BLaER1 treated with 17β-estradiol and CSF1 and Interleukin-3, amounts not matched to agents 10 nM and 100 nM (cell line): ENCODE results near the gene SYTL2.

Source experiments
- H3K27ac ChIP-seq, 11 experiments: shearing (Covaris generic); formaldehyde crosslinking; 2 replicates each; pipeline ENCODE4 v1.8.1; 2022
- H3K27me3 ChIP-seq, 11 experiments: shearing (Covaris generic); formaldehyde crosslinking; 2 replicates each; pipeline ENCODE4 v1.8.1; 2022
- H3K36me3 ChIP-seq, 11 experiments: shearing (Covaris generic); formaldehyde crosslinking; 2 replicates each; pipeline ENCODE4 v1.8.1; 2022
- H3K4me1 ChIP-seq, 10 experiments: shearing (Covaris generic); formaldehyde crosslinking; 2 replicates each; pipeline ENCODE4 v1.8.1; 2022
- H3K4me2 ChIP-seq, 11 experiments: shearing (Covaris generic); formaldehyde crosslinking; 2 replicates each; pipeline ENCODE4 v1.8.1; 2022
- H3K4me3 ChIP-seq, 10 experiments: shearing (Covaris generic); formaldehyde crosslinking; 2 replicates each; pipeline ENCODE4 v1.8.1; 2022
- H3K9ac ChIP-seq, 11 experiments: shearing (Covaris generic); formaldehyde crosslinking; 2 replicates each; pipeline ENCODE4 v1.8.1; 2022
- H3K9me3 ChIP-seq, 11 experiments: shearing (Covaris generic); formaldehyde crosslinking; replicated peaks in 1 of 11; 2 replicates each; pipeline ENCODE4 v1.8.1; 2022
- H4K20me1 ChIP-seq, 11 experiments: shearing (Covaris generic); formaldehyde crosslinking; 2 replicates each; pipeline ENCODE4 v1.8.1; 2022
- Cebpa-rat ChIP-seq, 11 experiments: shearing (Covaris generic); IDR thresholded peaks; 2 replicates each; pipeline ENCODE4 v1.8.1; 2022

SYTL2 gene

GRCh38 chr11:85829172-85829571 lies 18.2 kb upstream of the SYTL2 start:
- Histone ChIP-seq H3K27ac (no peak overlapping the region), H3K9ac (no peak overlapping the region), H3K9me3 (no peaks in the 10 kb centered on the region), H3K27me3 (no peaks in the 10 kb centered on the region), H3K36me3 (no peaks in the 10 kb centered on the region), H3K4me2 (no peak overlapping the region), H3K4me1 (peaks cover under 1 to 8% (median 5%) of the 10 kb centered on the region in 10 experiments; a peak in 14 of 20 replicates), H3K4me3 (no peak overlapping the region), H4K20me1 (no peaks in the 10 kb centered on the region)
- TF ChIP-seq Cebpa-rat (IDR thresholded peaks at IDR 0.05), result no peak

GRCh38 chr11:85828640-85828978 lies 17.7 kb upstream of the SYTL2 start:
- H3K4me3 ChIP-seq, result no peak overlapping the region
- no peaks in the 10 kb centered on the region for H3K9me3 ChIP-seq
- H4K20me1 ChIP-seq, result no peaks in the 10 kb centered on the region
- H3K36me3 ChIP-seq, result no peaks in the 10 kb centered on the region
- no peak overlapping the region for H3K27ac ChIP-seq
- no peak overlapping the region for H3K9ac ChIP-seq
- H3K4me1 ChIP-seq, result peaks cover 5 to 11% (median 8%) of the 10 kb centered on the region in 10 experiments; a peak in 16 of 20 replicates
- no peaks in the 10 kb centered on the region for H3K27me3 ChIP-seq
- no peak overlapping the region for H3K4me2 ChIP-seq
- TF ChIP-seq Cebpa-rat (IDR thresholded peaks at IDR 0.05), result no peak

GRCh38 chr11:85827748-85828639 lies 17.1 kb upstream of the SYTL2 start:
- H3K4me3 ChIP-seq, result no peak overlapping the region
- H3K27me3 ChIP-seq, result no peaks in the 10 kb centered on the region
- no peaks in the 10 kb centered on the region for H4K20me1 ChIP-seq
- peaks cover 5 to 14% (median 10%) of the 10 kb centered on the region in 10 experiments; a peak in 16 of 20 replicates for H3K4me1 ChIP-seq
- no peaks in the 10 kb centered on the region for H3K36me3 ChIP-seq
- no peak overlapping the region for H3K4me2 ChIP-seq
- H3K9ac ChIP-seq, result no peak overlapping the region
- TF ChIP-seq Cebpa-rat (IDR thresholded peaks at IDR 0.05), result no peak
- H3K27ac ChIP-seq, result no peak overlapping the region
- no peaks in the 10 kb centered on the region for H3K9me3 ChIP-seq

- TF ChIP-seq Cebpa-rat (IDR thresholded peaks at IDR 0.05), result no peak
- H3K27ac ChIP-seq, result no peak overlapping the region
- H3K36me3 ChIP-seq, result no peaks in the 10 kb centered on the region
- no peak overlapping the region for H3K4me2 ChIP-seq
- H4K20me1 ChIP-seq, result no peaks in the 10 kb centered on the region
- no peak overlapping the region for H3K4me3 ChIP-seq
- peaks cover 5 to 14% (median 10%) of the 10 kb centered on the region in 10 experiments; a peak in 16 of 20 replicates for H3K4me1 ChIP-seq
- no peaks in the 10 kb centered on the region for H3K27me3 ChIP-seq
- no peak overlapping the region for H3K9ac ChIP-seq
- no peaks in the 10 kb centered on the region for H3K9me3 ChIP-seq
Measured at GRCh38 chr11:85826116-85826855, 15.3 kb upstream of the SYTL2 start.

- no peak for TF ChIP-seq Cebpa-rat (IDR thresholded peaks at IDR 0.05)
- no peak overlapping the region for H3K4me3 ChIP-seq
- H3K36me3 ChIP-seq, result no peaks in the 10 kb centered on the region
- H3K27me3 ChIP-seq, result no peaks in the 10 kb centered on the region
- no peaks in the 10 kb centered on the region for H3K9me3 ChIP-seq
- H3K4me1 ChIP-seq, result peaks cover 3 to 14% (median 10%) of the 10 kb centered on the region in 10 experiments; a peak in 16 of 20 replicates
- no peak overlapping the region for H3K27ac ChIP-seq
- no peaks in the 10 kb centered on the region for H4K20me1 ChIP-seq
- no peak overlapping the region for H3K9ac ChIP-seq
- no peak overlapping the region for H3K4me2 ChIP-seq
Measured at GRCh38 chr11:85825616-85826015, 14.7 kb upstream of the SYTL2 start.

GRCh38 chr11:85823816-85824215 lies 12.9 kb upstream of the SYTL2 start:
- Histone ChIP-seq H3K9ac (no peak overlapping the region), H3K4me2 (peak overlapping the region in 9 of 11 experiments; percentile 1 to 60 (median 34); a peak in 13 of 22 replicates), H3K9me3 (no peaks in the 10 kb centered on the region), H3K4me3 (no peak overlapping the region), H3K27ac (no peak overlapping the region), H3K4me1 (peaks cover 0 to 14% (median 10%) of the 10 kb centered on the region in 10 experiments; a peak in 11 of 20 replicates), H4K20me1 (no peaks in the 10 kb centered on the region), H3K27me3 (no peaks in the 10 kb centered on the region), H3K36me3 (no peaks in the 10 kb centered on the region)
- TF ChIP-seq Cebpa-rat (IDR thresholded peaks at IDR 0.05), result no peak

GRCh38 chr11:85822814-85823213 lies 11.9 kb upstream of the SYTL2 start:
- Histone ChIP-seq H3K4me1 (peaks cover 0 to 14% (median 10%) of the 10 kb centered on the region in 10 experiments; a peak in 11 of 20 replicates), H3K27me3 (no peaks in the 10 kb centered on the region), H3K9ac (no peak overlapping the region), H4K20me1 (no peaks in the 10 kb centered on the region), H3K36me3 (no peaks in the 10 kb centered on the region), H3K27ac (no peak overlapping the region), H3K4me3 (no peak overlapping the region), H3K9me3 (no peaks in the 10 kb centered on the region), H3K4me2 (no peak overlapping the region)
- TF ChIP-seq Cebpa-rat (IDR thresholded peaks at IDR 0.05), result no peak

GRCh38 chr11:85821636-85822035 lies 10.7 kb upstream of the SYTL2 start:
- Histone ChIP-seq H3K4me1 (peaks cover 0 to 14% (median 10%) of the 10 kb centered on the region in 10 experiments; a peak in 11 of 20 replicates), H3K4me2 (no peak overlapping the region), H3K9me3 (no peaks in the 10 kb centered on the region), H3K36me3 (no peaks in the 10 kb centered on the region), H4K20me1 (no peaks in the 10 kb centered on the region), H3K9ac (no peak overlapping the region), H3K27ac (no peak overlapping the region), H3K27me3 (no peaks in the 10 kb centered on the region), H3K4me3 (no peak overlapping the region)
- no peak for TF ChIP-seq Cebpa-rat (IDR thresholded peaks at IDR 0.05)

GRCh38 chr11:85819441-85819840 lies 8.5 kb upstream of the SYTL2 start:
- no peak overlapping the region for H3K4me3 ChIP-seq
- H3K9ac ChIP-seq, result no peak overlapping the region
- H4K20me1 ChIP-seq, result no peaks in the 10 kb centered on the region
- peaks cover 0 to 12% (median 9%) of the 10 kb centered on the region in 10 experiments; a peak in 11 of 20 replicates for H3K4me1 ChIP-seq
- no peak for TF ChIP-seq Cebpa-rat (IDR thresholded peaks at IDR 0.05)
- H3K36me3 ChIP-seq, result no peaks in the 10 kb centered on the region
- no peaks in the 10 kb centered on the region for H3K27me3 ChIP-seq
- H3K4me2 ChIP-seq, result no peak overlapping the region
- H3K27ac ChIP-seq, result no peak overlapping the region
- H3K9me3 ChIP-seq, result no peaks in the 10 kb centered on the region
